ENCODE data around the gene PRPF40A.

The PRPF40A gene

DNA sequence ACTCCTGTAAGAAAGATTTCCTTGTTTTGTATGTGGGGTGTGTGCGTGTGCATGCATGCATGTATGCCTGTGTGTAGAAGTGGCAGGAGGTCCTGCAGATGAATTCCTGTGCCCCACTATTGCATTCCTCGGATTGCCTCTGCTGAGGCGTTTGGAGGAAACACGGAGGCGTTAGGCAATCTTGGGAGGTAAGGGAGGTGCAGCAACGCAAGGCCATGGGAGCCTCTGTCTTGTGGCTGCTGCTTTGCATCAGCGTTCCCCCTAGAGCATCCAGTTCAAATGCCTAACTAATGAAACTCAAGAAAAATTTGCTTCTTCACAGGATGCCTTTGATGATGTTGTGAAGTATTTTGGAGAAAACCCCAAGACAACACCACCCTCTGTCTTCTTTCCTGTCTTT is 80.0 kb downstream of the PRPF40A start:
- Histone ChIP-seq H3K27me3 (ENCODE audit: insufficient read depth, poor library complexity, severe bottlenecking) (no peaks in the 10 kb centered on the region), H3K27ac (replicated peaks) (no peak overlapping the region), H3K4me3 (replicated peaks; ENCODE audit: insufficient read depth, low read length) (no peak overlapping the region)
- TF ChIP-seq REST (IDR thresholded peaks at IDR 0.05; ENCODE audit: insufficient replicate concordance, low read depth) = no peak
- TF ChIP-seq GABPA (IDR thresholded peaks at IDR 0.05; ENCODE audit: low read depth) = no peak
- no peak for TF ChIP-seq POLR2AphosphoS5 (IDR thresholded peaks at IDR 0.05; ENCODE audit: low read depth)
- DNase-seq (ENCODE audit: low read depth in 1 of 2, low spot score in 1 of 2) = no peak

GRCh38 chr2:152635635-152636298 is 81.5 kb downstream of the PRPF40A start:
- TF ChIP-seq CTCF (IDR thresholded peaks at IDR 0.05; ENCODE audit: insufficient read depth, low read length) = peak; percentile 59
- no peak for TF ChIP-seq GABPA (IDR thresholded peaks at IDR 0.05; ENCODE audit: low read depth)
- Histone ChIP-seq H3K27ac (replicated peaks) (no peak overlapping the region), H3K4me3 (replicated peaks; ENCODE audit: insufficient read depth, low read length) (no peak overlapping the region), H3K27me3 (ENCODE audit: insufficient read depth, poor library complexity, severe bottlenecking) (no peaks in the 10 kb centered on the region)
- DNase-seq (ENCODE audit: low read depth in 1 of 2, low spot score in 1 of 2) = peak; percentile 18 to 58

DNA sequence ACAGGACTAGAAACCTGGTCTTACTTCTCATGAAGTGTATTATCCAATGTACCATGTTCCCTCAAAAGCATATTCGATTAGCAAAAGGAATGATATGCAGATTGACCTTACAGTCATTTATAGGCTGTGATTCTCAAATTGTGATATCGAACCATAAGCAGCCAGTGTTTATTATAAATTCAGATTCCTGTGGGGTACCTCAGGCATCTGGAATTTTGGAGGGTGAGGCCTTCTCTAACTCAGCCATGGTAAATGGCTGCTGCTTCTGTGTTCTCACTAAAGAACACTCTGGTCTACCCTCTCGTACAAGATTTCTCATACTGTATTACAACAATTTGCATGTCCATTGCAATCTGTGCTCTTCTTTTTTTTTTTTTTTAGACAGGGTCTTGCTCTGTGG is 84.5 kb downstream of the PRPF40A start:
- TF ChIP-seq CTCF (IDR thresholded peaks at IDR 0.05; ENCODE audit: insufficient read depth, low read length) (no peak), POLR2AphosphoS5 (IDR thresholded peaks at IDR 0.05; ENCODE audit: low read depth) (no peak), REST (IDR thresholded peaks at IDR 0.05; ENCODE audit: insufficient replicate concordance, low read depth) (no peak), SPI1 (IDR thresholded peaks at IDR 0.05; ENCODE audit: borderline replicate concordance, low read depth) (no peak), GABPA (IDR thresholded peaks at IDR 0.05; ENCODE audit: low read depth) (no peak)
- Histone ChIP-seq H3K27me3 (ENCODE audit: insufficient read depth, poor library complexity, severe bottlenecking) (no peaks in the 10 kb centered on the region), H3K4me3 (replicated peaks; ENCODE audit: insufficient read depth, low read length) (no peak overlapping the region), H3K27ac (replicated peaks) (no peak overlapping the region)
- DNase-seq (ENCODE audit: low read depth in 1 of 2, low spot score in 1 of 2) = no peak

GRCh38 chr2:152630466-152630865 is 86.8 kb downstream of the PRPF40A start:
- no peak for DNase-seq (ENCODE audit: low read depth in 1 of 2, low spot score in 1 of 2)
- TF ChIP-seq SPI1 (IDR thresholded peaks at IDR 0.05; ENCODE audit: borderline replicate concordance, low read depth) = no peak
- H3K27ac ChIP-seq (replicated peaks) = no peak overlapping the region
- no peak overlapping the region for H3K4me3 ChIP-seq (replicated peaks; ENCODE audit: insufficient read depth, low read length)
- H3K27me3 ChIP-seq (ENCODE audit: insufficient read depth, poor library complexity, severe bottlenecking) = no peaks in the 10 kb centered on the region

GRCh38 chr2:152629202-152629601 is 88.1 kb downstream of the PRPF40A start:
- Histone ChIP-seq H3K27me3 (ENCODE audit: insufficient read depth, poor library complexity, severe bottlenecking) (no peaks in the 10 kb centered on the region), H3K4me3 (replicated peaks; ENCODE audit: insufficient read depth, low read length) (no peak overlapping the region), H3K27ac (replicated peaks) (no peak overlapping the region)
- DNase-seq (ENCODE audit: low read depth in 1 of 2, low spot score in 1 of 2) = no peak
- TF ChIP-seq GABPA (IDR thresholded peaks at IDR 0.05; ENCODE audit: low read depth) (no peak), CTCF (IDR thresholded peaks at IDR 0.05; ENCODE audit: insufficient read depth, low read length) (no peak), REST (IDR thresholded peaks at IDR 0.05; ENCODE audit: insufficient replicate concordance, low read depth) (no peak), POLR2AphosphoS5 (IDR thresholded peaks at IDR 0.05; ENCODE audit: low read depth) (no peak), SPI1 (IDR thresholded peaks at IDR 0.05; ENCODE audit: borderline replicate concordance, low read depth) (no peak)
